Bronchial epithelial cell (primary cell): ENCODE data around the gene AKAP10. TPM values are rescaled to one million over a fixed set of nuclear protein-coding genes. Genes with fewer than 3 reads are reported as not detected.
"Not testable (repeated sequence)": the region's sequence is repeated elsewhere in the genome, so short reads cannot be mapped to it uniquely, and the experiment has no call there.

ENCODE experiments used
- DNase-seq: peaks from one replicate; pipeline ENCODE4 v3.0.0-alpha.2; 2010; ENCODE audit warnings: low read depth
- FAIRE-seq: peaks from 2 replicates; lab custom pipeline; 2011; peaks lifted over from hg19 to GRCh38; lab: Jason Lieb, UNC
- H3K27me3 ChIP-seq: 2 replicates; pipeline ENCODE4 v1.5.1; 2011; ENCODE audit warnings: low read length; ENCODE audit not compliant: control insufficient read depth, insufficient read depth
- H3K36me3 ChIP-seq: 2 replicates; pipeline ENCODE4 v1.5.1; 2011; ENCODE audit warnings: low read length; ENCODE audit not compliant: control insufficient read depth, insufficient read depth
- H3K4me3 ChIP-seq: 2 replicates; pipeline ENCODE4 v1.5.1; 2011; ENCODE audit warnings: mild to moderate bottlenecking, low read depth, low read length, control low read depth
- total RNA-seq: library from RNA; depleted of rRNA; stranded (reverse); fragments of >200 nt; gene quantifications from 2 replicates; pipeline ENCODE4 v1.2.1, GENCODE V29; 2014
- TF ChIP-seq, protein P1 (sequence below): IDR thresholded peaks from 2 replicates; pipeline ENCODE4 v1.5.1; 2011; ENCODE audit warnings: mild to moderate bottlenecking, moderate library complexity, low read length, control low read depth, inconsistent platforms; ENCODE audit not compliant: insufficient read depth, severe bottlenecking

Gene AKAP10
- total RNA-seq, 1 donor from 2014 or later: 17.9 TPM

DNA sequence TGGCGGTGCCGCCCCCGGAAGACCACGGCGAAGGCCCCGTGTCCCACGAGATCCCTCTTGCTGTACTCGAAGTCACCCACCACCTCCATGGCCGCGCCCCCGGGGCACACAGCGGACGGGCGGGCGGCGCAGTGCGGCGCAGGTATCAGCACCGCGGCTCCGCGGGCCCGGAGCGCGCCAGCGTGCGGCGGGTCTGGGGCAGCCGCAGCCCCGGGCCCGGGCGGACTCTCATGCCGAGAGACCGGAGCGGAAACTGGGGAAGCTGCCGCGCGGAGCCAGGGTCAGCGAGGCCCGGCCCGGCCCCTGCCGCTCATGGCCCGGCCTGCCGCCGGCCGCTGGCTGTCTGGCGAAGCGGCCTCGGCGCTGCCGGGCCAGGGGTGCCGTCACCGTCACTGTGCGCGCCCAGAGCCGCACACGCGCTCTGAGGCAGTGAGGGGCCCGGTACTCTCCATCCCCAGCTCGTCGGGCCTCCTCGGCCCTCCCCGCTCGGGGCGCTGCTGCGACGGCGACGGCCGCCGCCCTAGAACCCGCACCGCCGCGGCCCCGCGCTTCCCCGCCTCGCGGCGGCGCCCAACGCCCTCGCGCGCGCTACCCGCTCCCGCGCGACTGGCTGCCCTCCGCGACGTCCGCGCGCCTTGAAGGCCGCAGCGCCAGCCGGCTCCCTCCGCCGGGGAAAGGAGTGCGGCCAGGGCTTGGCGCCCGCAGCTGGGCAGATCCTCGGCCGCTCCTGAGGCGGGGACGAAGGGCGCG, 110.1 kb downstream of the AKAP10 start, which contains the start of gene ULK2:
ULK2 (minus strand) TSS at position 608 of the 750 bp plus-strand sequence; CDS start at position 89, 519 bp downstream.
- peak within 1 kb of the TSS; percentile 75 for H3K4me3 ChIP-seq
- DNase-seq (peak; percentile 18), FAIRE-seq (no peak)
- no peaks in the 10 kb centered on the region for H3K27me3 ChIP-seq
- H3K36me3 ChIP-seq: no peaks in the 10 kb centered on the region
- TF ChIP-seq, protein P1, sequence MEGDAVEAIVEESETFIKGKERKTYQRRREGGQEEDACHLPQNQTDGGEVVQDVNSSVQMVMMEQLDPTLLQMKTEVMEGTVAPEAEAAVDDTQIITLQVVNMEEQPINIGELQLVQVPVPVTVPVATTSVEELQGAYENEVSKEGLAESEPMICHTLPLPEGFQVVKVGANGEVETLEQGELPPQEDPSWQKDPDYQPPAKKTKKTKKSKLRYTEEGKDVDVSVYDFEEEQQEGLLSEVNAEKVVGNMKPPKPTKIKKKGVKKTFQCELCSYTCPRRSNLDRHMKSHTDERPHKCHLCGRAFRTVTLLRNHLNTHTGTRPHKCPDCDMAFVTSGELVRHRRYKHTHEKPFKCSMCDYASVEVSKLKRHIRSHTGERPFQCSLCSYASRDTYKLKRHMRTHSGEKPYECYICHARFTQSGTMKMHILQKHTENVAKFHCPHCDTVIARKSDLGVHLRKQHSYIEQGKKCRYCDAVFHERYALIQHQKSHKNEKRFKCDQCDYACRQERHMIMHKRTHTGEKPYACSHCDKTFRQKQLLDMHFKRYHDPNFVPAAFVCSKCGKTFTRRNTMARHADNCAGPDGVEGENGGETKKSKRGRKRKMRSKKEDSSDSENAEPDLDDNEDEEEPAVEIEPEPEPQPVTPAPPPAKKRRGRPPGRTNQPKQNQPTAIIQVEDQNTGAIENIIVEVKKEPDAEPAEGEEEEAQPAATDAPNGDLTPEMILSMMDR: no peak

DNA sequence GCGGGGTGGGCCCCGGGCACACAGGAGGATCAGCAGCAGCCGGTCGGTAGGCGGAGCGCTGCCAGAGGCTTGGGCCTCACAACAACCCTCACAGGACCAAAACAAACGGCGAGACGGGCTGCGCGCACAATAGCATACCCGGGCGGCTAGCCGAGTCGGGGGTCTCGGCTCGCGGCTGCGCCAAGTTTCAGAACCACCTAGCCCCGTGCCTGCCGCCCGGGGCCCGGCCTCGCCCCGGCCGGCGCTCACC, 110.6 kb downstream of the AKAP10 start:
- Histone ChIP-seq H3K4me3 (peak overlapping the region; percentile 75), H3K27me3 (no peaks in the 10 kb centered on the region), H3K36me3 (no peaks in the 10 kb centered on the region)
- peak; percentile 35 for DNase-seq
- TF ChIP-seq, protein P1: peak; percentile 54
- FAIRE-seq: no peak

DNA sequence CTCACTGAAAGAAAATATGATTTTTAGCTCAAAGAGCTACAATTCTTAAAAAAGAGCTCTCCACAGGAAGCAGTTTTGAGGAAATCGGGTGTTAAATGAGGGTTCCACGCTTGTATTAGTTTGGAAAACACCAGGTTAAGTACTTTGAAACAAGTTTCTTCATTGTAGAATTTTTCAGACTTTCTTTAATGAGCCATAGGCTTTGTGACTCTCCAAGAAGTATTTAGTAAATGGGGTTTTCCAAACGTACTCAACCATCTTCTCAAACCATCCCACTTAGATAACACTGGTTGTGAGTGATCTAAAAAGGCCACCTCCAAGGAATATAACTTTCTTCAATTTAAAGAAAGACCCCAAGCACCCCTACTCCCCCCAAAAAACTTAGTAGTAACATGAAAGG, 112.6 kb downstream of the AKAP10 start:
- DNase-seq: no peak
- Histone ChIP-seq H3K4me3 (no peak overlapping the region), H3K27me3 (no peaks in the 10 kb centered on the region), H3K36me3 (no peaks in the 10 kb centered on the region)
- FAIRE-seq: no peak
- TF ChIP-seq, protein P1: no peak

DNA sequence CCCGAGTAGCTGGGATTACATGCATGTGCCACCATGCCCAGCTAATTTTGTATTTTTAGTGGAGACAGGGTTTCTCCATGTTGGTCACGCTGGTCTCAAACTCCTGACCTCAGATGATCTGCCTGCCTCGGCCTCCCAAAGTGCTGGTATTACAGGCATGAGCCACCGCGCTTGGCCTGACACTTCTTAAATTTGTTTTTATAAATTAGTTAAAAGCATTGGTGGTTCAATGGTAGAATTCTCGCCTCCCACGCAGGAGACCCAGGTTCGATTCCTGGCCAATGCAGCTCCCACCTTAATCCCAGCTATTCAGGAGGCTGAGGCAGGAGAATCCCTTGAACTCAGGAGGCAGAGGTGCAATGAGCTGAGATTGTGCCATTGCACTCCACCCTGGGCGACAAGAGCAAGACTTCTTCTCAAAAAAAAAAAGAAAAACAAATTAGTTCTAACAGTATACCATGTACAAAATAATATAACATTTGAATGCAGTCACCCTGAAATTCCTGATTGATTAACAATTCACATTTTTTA, 116.9 kb downstream of the AKAP10 start:
- not testable (repeated sequence) for H3K36me3 ChIP-seq, FAIRE-seq, H3K4me3 ChIP-seq, DNase-seq, H3K27me3 ChIP-seq

DNA sequence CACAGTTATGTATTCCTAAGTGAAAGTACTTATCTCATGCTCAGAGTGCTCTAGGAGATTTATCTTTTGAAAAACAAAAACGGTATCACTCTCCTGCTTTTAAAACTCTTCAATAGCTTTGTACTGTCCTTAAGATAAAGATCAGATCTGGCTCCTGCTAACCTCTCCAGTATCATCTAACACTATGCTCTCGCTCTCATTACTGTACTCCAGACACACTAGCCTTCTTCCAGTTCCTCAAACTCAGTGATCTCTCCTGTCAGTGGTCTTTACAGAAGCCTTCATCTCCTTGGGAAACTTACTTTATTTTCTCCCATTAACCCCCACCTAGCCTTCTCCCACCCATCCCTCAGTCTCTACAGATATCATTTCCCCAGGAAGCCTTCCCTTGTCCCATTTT, 120.0 kb downstream of the AKAP10 start:
- TF ChIP-seq, protein P1: no peak
- DNase-seq: no peak
- Histone ChIP-seq H3K27me3 (no peaks in the 10 kb centered on the region), H3K36me3 (no peaks in the 10 kb centered on the region), H3K4me3 (no peak overlapping the region)
- FAIRE-seq: no peak

Other genes with a start within 250 kb of the AKAP10 start
- 24.2 and 53.3 TPM in 2 replicates for gene ALDH3A1, start 229.5 kb downstream of the AKAP10 start, total RNA-seq
- gene ULK2, start 109.9 kb downstream of the AKAP10 start, total RNA-seq: 14.7 and 24.5 TPM in 2 replicates
- 47.5 and 57.1 TPM in 2 replicates for gene SPECC1, start 31.5 kb upstream of the AKAP10 start, total RNA-seq